ENCODE measurements around the gene SLC13A2.

Gene SLC13A2

DNA sequence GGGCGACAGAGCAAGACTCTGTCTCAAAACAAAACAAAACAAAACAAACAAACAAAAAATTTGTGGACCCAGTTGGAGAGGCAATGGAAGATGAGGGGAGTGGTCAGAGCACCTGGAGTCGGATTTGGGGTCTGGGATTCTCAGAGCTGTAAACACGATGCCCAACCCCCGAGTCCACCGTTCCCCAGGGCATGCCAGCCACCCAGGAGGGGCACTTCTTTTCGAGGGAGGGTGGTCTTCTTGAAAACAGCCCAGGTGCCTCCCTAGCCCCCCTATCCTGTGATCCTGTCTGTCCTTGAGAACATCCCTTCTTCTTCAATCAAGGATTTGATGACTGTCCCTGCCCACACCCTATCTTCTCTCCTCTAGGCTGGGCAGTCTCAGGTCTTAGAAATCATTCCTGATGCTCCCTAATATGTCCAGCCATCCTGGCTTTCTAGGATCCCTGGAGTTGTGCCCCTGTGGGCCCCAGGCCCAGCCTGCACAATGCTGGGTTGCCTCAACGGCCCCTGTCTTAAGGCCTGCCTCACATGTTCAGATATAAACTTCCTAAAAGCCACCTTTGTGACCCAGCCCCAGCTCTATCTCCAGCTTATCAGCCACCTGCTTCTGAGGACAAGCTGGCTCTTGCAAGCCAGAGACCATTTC is 3.1 kb upstream of the SLC13A2 start:
- DNase-seq (ENCODE audit: low read depth in 2 of 2): no peak

DNA sequence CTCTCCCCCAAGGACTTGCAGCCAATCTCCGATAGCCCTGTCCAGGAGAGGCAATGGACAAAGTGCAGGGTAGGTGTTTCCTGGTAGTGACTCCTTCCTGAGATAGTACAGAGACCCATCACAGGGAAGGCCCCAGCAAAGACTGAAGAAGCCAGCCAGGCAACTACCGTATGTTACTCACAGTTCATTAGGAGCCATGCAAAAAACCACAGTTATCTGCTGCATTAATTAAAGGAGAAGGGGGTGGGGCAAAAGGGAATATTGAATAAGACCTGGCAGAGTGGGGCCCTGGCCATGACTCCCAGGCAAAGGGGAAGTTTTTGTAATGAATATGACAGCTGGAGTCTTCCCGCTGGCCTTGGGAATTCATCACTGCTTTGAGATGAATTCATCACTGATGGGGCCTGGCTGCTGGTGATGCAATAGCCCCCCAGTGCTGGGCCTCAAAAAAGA is 2.5 kb upstream of the SLC13A2 start:
- no peak for DNase-seq (ENCODE audit: low read depth in 2 of 2)

DNA sequence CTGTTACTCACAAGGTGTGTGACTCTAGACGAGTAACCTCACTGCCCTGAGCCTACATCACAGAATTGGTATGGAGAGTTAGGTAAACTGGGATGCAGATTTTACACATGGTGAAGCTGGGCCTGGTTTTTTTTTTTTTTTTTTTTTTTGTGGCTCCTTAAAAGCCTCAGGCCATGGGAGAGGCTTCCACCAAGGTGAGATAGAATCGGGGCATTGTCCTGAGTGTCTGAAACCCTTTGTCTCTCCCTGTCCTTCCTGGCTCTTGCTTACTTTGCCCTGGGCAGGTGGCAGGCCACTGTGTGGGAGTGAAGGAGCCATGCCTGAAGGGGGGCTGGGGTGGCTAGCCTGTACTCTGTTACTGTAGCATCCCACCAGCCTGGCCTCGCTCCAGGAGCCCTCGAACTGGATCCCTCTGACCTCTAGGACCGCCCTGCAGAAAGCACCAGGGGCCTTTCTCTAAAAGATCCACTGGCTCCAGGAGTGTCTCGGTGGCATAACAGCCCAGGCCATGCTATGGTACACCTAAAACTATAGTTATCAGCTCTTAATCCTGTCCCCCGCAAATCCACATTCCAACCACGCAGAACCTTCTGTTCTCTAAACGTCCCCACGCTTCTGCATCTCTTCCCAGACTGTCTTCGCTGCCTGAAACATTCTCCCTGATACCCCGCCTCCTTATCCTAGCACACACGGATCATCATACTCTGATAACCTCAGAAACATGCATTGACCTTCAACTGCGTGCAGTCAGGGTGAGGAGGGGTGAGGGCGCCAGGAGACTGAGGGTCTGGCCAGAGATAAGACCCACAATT is 1.7 kb upstream of the SLC13A2 start:
- DNase-seq (ENCODE audit: low read depth in 2 of 2): no peak

DNA sequence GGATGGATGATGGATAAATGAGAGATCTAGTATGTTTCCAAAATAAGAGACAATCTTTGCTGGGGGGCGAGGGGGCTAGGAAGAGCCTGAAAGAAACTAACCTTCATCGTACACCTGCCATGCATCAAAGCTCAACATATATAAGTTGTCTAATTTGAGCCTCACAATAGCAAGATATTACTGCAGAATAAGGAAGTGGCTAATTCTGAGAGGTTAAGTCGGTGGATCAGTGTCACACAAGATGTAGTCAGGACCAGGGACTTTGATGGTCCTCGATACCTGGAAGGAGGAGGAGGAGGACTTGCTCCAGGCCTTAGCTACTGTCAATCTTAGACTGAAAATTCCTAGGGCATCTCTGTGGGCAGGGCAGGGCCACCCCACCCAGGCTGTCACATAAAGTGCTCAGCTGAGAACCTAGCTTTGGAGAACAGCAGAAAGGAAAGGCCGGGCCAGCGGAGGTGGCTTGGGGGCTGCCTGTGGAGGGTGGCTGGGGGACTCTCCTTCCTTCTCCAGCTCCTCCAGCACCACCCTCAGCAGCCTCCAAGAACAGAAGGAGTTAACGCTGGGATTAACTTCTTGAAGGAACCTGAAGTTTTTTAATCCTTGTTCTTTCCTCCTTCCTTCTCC is 460 bp upstream of the SLC13A2 start:
- DNase-seq (ENCODE audit: low read depth in 2 of 2): no peak

DNA sequence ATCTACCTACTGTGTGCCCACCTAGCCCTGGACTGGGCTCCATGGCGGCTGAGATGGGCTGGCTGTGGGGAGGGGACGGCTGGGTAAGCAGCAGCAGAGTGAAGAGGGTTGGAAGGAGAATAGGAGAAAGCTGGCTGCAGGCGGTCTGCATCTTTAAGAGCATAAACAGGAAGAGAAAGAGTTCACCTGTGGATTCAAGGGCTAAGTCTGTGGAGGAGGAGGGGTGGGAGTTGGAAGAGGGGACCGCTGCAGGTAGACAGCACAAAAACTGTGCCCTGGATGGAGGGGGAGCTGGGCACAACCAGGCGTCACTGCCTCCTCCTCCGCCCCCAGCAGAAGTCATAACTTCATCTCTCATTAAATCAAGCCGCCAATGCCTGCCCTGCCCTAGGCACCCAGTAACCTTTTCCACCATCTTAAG is 677 bp downstream of the SLC13A2 start:
- DNase-seq (ENCODE audit: low read depth in 2 of 2): no peak

DNA sequence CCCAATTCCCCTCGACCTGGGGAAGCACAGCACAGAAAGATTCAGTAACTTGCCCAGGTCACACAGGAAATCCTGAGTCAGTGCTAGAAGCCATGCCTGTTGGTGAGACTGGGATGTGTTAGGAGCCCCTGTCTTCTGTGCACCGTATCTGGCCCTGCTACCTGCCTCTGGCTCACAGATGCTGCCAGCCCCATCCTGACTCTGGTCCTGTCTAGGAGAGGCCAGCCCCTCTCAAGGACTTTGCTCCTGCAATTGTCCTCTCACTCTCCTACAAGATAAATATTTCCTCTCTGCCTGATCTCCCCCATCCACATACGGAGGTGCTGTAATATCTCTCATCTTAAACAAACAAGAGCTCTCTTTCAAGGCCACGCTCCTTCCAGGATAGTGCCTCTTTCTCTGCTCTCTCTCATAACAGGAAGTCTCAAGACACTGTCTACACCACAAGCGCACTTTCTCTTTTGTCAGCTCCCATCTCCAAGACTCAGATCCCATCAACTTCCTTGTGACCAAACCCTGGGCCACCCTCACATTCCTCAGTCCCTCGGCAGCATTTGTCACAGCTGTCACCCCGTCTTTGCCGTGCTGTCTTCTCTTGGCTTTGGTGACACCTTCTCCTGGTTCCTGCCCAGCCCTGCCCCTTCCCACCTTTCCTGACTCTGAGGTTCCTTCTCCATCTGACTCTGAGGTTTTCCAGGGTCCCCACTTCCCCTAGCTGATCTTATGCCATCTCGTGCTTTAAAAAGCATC is 1.9 kb downstream of the SLC13A2 start:
- no peak for DNase-seq (ENCODE audit: low read depth in 2 of 2)

DNA sequence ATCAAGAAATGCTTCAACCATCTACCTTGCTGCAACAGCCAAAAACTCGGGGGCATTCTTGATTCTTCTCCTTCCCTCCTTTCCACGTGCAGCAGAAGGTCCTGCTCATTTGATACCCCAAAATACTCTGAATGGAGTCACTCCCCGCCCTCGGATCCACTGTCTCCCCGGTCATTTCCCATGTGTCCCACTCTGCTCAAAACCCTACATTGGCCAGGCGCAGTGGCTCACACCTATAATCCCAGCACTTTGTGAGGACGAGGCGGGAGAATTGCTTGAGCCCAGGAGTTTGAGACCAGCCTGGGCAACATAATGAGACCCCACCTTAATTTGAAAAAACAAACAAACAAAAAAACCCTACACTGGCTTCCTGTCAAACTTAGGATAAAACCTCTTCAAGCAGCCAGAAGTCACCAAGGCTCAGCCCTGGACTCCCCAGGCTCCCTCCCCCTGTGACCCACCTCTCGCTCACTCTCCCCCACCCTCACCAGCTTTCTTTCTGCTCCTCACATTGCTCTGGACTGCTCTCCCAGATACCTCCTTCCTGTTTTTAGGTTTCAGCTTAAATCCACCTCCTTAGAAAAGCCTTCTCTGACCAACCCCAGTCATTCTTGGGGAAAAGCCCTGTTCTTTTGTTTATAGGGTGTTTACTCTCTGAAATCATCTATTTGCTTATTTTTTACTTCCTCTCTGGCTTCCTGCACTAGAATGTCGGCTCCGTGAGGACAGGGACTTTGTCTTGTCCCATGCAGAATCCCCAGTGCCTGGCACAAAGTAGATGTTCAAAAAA is 2.8 kb downstream of the SLC13A2 start:
- no peak for DNase-seq (ENCODE audit: low read depth in 2 of 2)

DNA sequence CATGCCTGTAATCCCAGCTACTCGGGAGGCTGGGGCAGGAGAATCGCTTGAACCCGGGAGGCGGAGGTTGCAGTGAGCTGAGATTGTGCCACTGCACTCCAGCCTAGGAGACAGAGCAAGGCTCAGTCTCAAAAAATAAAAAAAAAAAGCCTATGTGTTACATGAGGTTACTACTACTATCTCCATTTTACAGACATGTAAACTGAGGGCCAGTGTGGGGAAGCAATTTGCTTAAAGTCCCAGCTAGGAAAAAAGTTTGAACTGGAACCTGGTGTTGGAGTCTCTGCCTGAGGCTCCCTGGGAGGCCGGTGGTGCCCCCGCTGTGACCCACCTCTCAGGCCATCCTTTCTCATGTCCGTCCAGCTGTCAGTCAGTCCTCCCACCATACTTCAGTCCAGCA is 4.5 kb downstream of the SLC13A2 start:
- DNase-seq (ENCODE audit: low read depth in 2 of 2): no peak

DNA sequence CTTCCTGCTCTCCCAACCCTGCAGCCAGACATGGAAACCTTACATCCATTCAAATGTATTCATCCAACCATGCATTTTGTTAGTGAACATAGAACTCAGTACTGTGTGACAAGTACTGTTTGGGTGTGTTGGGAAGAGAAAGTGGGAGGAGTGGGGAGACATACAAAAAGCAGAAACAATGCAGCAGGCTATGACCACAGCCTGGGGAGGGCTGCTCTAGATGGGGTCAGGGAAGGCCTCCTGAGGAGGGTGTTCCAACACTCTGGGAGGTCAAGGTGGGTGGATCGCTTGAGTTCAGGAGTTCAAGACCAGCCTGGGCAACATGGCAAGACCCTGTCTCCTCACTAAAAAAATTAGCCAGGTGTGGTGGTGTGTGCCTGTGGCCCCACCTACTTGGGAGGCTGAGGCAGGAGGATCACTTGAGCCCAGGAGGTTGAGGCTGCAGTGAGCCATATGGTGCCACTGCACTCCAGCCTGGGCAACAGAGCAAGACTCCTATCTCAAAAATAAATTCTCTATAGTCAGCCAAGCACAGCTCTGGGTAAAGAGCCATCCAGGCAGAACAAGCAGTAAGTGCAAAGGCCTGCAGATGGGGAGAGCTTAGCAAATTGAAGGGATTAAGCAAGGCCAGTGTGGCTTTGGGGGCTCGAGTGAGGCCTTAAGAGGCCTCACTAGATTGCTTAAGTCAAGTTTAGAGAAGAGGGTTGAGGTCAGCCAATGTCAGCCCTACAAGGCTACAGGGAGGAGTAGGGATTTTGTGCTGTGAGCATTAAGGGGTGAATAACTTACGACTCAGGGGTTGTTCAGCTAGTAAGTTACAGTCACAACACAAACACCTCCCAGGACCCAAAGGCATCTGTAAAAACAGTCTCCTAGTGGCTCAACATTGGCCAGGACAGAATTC is 5.5 kb downstream of the SLC13A2 start:
- DNase-seq (ENCODE audit: low read depth in 2 of 2): no peak

DNA sequence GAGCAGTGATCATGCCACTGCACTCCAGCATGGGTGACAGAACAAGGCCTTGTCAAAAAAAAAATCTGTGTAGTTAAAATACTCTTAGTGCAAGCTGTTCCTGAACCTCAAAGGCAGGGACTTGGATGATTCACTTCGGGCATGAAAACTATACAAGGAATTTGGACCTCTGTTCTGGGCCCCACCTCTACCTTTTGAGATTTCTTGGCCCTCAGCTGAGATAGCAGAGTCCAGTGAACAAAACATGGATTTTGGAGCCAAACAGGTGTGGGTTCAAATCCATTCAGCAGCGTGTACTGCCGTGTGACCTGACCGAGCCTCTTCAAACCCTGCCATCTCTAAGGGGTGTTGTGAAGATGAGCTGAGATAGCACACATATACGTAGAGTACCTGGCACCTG is 6.8 kb downstream of the SLC13A2 start:
- DNase-seq (ENCODE audit: low read depth in 2 of 2): no peak

DNA sequence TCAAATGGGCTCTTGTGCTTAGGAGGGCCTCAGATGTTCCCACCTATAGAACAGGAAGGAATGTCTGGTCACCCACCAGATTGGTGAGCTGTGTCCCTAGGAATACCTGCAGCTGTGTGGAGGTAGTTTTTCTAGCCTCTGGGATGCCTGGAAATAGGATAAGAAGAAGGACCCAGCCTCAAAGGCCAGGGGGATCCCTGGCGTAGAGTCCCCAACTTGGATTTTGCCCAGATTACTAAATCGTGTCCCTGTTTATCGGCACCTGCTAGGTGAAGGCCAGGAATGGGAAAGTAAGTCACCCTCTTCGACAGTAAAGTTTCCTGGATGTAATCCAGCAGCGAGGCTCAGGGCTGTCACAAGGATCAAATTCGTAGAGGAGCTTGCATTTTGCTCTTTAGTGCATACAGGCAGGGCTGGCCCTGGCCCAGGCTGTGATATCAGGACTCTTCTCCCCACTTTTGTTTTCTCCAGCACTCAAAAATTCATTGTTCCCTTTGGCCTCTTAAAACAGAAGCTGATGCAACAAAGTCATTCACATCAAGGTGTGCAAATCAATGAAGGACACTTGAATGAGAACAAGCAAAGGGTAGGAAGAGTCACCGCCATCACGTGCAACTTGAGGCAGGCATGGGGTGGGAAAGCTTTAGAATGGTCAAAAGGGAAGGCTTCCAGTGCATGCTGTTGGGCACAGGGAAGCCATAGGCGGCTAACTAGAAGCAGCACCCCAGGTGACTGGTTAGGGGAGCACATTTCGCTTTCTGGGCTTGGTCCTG is 7.5 kb downstream of the SLC13A2 start:
- no peak for DNase-seq (ENCODE audit: low read depth in 2 of 2)

DNA sequence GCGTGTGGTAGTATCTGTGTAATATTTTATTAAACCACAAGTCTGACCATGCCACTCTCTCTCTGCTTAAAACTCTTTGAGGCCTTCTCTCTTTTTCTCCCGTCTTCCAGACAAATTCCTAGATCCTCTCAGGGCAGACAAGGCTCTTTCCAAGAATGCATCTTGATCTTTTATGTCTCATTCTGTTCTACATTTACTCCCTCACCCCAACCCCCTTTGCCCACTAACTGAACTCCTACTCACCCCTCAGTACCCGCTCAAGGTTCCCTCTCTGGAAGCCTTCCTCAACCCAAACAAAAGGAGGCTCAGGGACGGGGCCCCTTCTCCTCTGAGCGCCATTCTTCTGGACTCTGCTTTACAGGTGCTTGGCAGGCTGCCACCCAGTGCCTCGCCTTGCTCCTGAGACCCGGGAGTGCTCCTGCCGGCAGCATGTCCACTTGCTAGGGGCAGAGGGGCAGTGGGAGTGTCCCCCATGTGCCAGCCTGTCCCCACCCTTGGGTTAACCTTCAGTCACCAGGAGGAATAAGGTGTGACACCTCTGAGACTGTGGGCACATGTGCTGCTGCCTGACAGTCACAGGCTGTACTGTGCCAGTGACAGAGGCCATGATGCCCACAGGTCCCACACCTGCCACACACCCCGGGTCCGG is 9.2 kb downstream of the SLC13A2 start:
- no peak for DNase-seq (ENCODE audit: low read depth in 2 of 2)

DNA sequence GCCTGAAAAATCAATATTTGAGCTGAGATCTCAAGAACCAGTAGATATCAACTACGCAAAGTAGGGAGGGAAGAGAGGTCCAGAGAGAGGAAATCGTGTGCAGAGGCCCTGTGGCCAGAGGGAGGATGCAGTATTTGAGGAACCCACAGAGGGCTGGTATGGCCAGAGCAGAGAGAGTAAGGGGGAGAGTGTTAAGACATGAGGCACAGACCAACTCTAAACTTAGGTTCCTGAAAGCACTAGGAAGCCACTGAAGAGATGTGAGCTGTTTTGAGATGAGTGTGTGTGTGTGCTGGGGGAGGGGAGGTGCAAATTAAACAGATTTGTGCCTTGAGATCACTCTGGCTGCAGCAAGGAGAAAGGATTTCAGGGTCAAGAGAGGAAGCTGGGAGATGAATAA is 10.9 kb downstream of the SLC13A2 start:
- DNase-seq (ENCODE audit: low read depth in 2 of 2): no peak

DNA sequence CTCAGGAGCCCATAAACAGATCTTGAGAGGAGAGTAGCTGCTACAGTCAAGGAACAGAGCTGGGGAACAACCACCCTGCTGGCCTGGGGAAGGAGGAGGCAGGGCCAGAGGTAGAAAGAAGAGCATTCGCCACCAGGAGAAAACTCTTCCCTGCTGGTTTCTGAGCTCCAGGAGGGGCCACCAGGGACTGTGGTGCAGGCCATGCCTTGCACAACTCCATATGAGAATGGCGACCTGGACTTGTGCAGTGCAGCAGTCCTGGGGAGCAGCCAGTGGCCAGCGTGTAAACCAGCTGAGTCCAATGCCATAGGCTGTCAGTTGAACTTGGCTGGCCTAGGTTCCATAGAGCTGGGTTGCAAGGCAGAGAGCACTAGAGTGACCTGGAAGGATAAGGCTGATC is 11.6 kb downstream of the SLC13A2 start:
- DNase-seq (ENCODE audit: low read depth in 2 of 2): no peak

DNA sequence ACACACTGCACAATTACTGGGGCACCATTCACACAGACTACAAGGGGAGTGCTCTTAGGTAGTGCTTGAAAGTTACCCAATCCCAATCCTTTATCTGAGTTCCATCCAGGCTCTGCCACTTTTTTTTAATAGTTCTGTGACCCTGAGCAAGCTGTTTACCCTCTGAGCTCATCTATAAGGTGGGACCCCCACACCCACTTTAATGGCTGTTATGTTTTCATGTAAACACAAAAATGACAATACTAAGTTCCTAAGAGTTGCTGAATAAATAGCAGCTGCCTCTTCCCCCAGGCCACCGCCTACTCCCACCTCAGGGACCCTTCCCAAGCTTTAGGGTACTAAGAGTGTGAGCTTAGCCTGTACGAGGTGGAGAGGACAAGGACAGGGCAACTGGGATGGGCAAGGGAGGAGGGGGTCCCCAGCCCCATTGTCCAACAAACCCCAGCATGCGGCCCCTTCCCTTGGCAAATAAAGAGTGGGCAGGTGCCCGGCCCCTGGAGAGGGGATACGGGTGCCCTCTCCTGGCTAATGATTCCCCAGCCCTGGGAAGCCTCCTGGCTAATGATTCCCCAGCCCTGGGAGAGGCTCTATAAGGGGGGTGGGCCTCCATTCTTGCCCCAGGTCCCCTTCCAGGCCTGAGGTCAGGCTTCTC is 14.6 kb downstream of the SLC13A2 start:
- DNase-seq (ENCODE audit: low read depth in 2 of 2): no peak

DNA sequence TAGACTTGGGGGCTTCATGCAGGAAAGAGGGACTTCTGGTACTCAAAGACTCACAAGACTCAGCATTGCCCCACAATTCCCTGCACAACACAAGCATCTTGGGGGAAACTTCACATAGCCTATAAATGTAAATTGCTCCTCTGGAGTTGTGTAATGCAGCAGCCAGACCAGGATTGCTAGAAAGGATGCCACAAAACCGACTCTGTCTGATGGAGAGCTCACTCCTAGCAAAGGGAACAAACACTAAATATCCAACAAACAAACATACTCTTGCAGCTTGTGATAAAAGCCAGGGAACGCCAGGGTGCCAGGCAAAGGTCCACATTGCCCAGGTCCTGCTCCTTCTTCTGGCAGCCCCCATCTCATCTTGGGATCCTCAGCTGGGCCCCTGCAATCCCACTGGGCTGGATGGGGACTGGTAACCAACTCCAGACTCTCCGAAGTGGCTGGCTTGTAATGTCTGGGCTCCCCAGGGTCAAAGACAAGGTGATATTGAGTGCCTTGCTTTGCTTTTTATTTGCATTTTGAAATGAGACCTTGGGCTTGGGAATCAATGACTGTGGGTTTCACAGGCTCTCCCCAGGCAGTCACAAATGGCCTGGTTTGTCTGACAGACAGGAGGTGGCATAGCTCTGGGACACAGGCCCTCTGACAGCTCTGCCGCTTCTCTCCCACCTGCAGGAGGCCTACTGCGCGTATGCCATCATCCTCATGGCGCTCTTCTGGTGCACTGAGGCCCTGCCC is 15.3 kb downstream of the SLC13A2 start:
- DNase-seq (ENCODE audit: low read depth in 2 of 2): no peak

DNA sequence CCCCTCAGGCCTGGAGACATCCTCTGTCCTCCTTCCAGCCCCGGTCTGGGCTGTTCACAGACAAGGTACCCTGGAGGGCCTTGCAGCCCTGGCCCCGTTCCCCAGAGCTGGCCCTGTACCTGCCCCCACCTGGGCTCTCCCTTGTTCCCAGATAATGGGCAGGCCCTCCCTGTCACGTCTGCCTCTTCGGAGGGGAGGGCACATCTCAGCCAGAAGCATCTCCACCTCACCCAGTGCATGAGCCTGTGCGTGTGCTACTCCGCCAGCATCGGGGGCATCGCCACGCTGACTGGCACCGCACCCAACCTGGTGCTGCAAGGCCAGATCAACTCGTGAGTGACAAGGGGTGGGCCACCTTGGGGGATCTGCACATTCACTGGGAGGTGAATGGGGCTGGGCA is 17.8 kb downstream of the SLC13A2 start:
- no peak for DNase-seq (ENCODE audit: low read depth in 2 of 2)

DNA sequence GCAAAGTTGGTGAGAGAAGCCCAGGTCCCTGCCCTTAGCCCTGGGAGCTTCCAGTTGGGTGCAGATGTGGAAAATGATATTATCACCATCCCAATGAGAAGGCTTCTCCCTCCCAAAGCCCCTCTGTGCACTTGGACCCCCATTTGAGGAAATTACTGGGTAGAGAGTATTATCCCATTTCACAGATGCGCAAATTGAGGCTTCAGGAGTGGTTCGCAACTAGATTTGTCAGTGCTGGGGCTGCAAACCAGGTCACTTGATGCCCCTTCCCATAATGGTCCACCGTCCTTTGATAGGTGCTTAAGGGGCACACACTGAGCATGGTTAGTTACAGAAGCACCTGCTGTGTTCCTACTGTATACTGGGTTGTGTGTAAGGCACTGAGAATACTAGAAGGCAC is 18.4 kb downstream of the SLC13A2 start:
- no peak for DNase-seq (ENCODE audit: low read depth in 2 of 2)
